Stimulated activated CD4-positive, alpha-beta T cell treated with anti-CD3 and anti-CD28 coated beads, Interleukin-1b, Interleukin-23, amount 100 ng/mL, for 24 hours (primary cell): ENCODE measurements around the gene C1QTNF12.
A peak's percentile ranks its signal among the peaks of the same experiment; 100 is the strongest.

Experiments used
- DNase-seq, 4 experiments: peaks; one replicate each; pipeline ENCODE4 v3.0.0-alpha.2; 2020; ENCODE audit warnings: low read depth in 4 of 4, low spot score in 1 of 4

C1QTNF12 gene

GRCh38 chr1:1241588-1242219 is 4.8 kb downstream of the C1QTNF12 start:
- DNase-seq, result no peak

GRCh38 chr1:1240822-1241587 is 5.5 kb downstream of the C1QTNF12 start:
- DNase-seq, result no peak

DNA sequence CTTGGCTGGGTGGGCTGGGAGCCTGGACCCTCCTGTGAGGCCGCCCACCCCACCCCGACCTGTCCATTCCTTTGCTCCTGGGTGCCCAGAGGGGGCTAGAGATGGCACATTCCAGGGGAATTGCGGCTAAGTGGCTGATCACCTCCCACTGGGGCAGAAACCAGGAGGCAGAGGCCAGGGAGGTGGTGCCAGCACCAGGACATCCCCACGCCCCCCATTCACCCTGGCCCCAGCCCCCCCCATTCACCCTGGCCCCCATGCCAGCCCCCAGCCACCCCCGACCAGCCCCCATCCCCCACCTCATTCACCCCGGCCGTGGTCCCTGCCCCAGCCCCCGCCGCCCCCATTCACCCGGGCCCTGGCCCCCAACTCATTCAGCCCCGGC is 6.2 kb downstream of the C1QTNF12 start:
- no peak for DNase-seq

DNA sequence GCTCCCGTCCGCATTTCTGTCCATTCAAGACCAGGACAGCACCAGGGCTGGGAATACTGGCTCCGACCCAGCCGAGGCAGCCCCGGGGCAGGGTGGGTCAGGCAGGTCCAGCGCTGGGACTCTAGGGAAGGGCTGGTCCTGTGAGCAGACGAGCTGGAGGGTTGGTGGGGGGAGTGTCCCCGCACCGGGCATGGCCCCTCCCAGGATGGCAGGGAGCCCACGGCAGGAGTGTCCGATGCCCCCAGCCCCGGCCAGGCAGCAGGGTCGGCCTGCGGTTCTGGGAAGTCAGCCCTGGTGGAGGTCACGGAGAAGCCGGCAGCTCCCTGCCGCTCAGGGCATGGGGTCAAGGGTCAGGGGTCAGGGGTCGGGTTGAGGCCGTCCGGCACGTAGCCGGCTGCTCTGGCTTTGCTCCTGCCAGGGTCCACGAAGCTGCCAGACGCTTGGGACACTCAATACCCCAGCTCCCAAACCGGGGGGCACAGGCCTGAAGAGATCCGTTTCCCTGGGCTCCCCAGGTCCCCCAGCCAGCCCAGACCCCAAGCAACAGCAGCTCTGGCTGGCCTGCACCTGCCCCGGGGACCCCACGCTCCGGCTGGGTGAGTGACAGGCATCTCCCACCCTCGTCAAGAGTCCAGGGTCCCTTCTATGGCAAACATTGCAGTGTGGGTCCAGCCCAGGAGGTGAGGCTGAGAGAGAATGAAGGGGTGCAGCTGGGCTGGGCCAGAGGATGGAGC is 6.7 kb downstream of the C1QTNF12 start:
- DNase-seq, result no peak

GRCh38 chr1:1239227-1239613 is 7.3 kb downstream of the C1QTNF12 start:
- no peak for DNase-seq

DNA sequence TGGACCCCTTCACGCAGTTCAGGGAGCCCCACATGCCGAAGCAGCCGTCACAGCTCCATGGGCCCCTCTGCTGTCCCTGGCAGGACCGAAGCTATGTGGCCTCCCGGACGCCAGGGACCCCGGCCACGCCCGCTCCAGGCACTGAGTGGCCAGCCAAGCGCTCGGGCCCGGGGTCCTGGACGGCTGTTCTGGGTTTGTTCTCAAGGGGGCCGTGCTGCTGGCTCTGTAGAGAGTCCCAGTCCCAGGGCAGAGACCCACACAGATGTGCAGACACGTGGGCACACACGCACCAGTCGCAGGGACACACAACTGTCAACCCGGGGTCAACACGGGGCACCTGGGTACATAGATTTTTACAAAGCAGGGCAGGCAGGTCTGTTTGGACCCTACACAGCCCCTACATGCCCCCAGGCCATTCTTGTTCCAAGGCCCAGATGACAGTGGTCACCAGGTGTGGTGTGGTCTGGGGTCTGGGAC is 7.8 kb downstream of the C1QTNF12 start:
- DNase-seq, result no peak

GRCh38 chr1:1237874-1238701 is 8.4 kb downstream of the C1QTNF12 start:
- DNase-seq, result no peak

- DNase-seq, result no peak
Measured at GRCh38 chr1:1236945-1237873, 9.3 kb downstream of the C1QTNF12 start.

DNA sequence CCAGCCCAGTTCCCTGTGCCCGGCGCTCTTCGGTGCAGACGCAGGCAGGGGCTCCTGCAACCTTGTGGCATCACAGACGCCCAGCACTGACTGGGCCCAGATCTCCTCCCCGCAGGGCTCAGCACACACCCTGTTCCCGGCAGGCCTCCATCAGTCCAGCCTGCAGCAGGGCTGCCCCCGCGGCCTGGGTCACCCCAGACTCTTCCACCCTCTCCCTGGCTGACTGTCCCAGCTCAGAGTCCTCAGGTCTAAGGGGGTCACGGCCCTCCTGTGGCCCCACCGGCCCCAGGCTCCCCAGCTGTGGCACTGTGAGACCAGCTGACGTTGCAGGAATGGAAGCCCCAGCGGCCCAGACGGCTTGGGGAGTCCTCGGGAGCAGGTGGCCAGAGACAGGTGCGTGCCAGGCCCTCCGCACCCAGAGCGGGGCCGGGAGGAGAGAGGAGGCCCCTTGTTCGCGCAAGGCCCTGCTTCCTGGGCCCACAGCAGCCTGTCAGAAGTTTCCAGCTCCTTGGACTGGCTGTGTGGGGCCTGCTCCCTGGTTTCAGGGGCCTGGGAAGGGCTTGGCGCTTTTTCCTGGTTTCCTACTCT is 10.3 kb downstream of the C1QTNF12 start:
- DNase-seq, result no peak

- DNase-seq, result no peak
Measured at GRCh38 chr1:1235016-1235744, 11.3 kb downstream of the C1QTNF12 start.

GRCh38 chr1:1234180-1234808 is 12.2 kb downstream of the C1QTNF12 start:
- no peak for DNase-seq

DNA sequence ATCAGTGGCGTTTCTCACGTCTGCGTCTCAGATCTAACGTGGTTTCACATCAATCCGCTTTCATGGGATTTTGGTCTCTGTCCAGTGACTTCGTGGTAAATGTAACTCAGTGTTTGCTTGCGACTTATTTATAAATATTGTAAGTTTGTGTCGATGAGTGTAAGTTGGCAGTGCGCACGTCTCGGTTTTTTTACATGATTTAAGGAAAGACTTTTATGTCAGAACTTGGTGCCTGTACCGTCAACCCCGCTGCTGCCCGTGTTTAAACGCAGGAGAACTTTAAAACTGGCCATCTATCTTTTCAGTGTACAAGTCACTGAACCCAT is 13.0 kb downstream of the C1QTNF12 start:
- DNase-seq, result no peak

DNA sequence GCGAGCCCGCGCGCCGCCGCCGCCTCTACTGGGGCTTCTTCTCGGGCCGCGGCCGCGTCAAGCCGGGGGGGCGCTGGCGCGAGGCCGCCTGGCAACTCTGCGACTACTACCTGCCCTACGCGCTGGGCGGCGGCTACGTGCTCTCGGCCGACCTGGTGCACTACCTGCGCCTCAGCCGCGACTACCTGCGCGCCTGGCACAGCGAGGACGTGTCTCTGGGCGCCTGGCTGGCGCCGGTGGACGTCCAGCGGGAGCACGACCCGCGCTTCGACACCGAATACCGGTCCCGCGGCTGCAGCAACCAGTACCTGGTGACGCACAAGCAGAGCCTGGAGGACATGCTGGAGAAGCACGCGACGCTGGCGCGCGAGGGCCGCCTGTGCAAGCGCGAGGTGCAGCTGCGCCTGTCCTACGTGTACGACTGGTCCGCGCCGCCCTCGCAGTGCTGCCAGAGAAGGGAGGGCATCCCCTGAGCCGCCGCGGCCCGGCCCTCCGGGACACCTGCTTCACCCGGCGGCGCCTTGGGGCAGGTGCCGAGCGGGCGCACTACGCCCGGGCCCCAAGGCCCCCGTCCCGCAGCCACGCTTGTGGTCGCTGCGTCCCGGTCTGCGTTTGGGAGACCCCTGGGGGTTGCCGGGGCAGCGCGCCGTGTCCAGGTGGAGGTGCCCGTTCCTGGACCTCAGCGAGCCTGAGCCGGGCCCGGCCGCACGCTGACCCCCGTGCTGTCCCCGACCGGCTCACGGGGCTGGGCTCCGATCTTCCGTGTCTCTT is 13.5 kb downstream of the C1QTNF12 start:
- DNase-seq, result no peak

GRCh38 chr1:1232208-1232795 is 14.2 kb downstream of the C1QTNF12 start, which contains the start of gene B3GALT6:
TSS of gene B3GALT6 (plus strand) at chr1:1232237. CDS start at chr1:1232279, 42 bp downstream.
- DNase-seq, result peak in 1 of 4 experiments; percentile 38

DNA sequence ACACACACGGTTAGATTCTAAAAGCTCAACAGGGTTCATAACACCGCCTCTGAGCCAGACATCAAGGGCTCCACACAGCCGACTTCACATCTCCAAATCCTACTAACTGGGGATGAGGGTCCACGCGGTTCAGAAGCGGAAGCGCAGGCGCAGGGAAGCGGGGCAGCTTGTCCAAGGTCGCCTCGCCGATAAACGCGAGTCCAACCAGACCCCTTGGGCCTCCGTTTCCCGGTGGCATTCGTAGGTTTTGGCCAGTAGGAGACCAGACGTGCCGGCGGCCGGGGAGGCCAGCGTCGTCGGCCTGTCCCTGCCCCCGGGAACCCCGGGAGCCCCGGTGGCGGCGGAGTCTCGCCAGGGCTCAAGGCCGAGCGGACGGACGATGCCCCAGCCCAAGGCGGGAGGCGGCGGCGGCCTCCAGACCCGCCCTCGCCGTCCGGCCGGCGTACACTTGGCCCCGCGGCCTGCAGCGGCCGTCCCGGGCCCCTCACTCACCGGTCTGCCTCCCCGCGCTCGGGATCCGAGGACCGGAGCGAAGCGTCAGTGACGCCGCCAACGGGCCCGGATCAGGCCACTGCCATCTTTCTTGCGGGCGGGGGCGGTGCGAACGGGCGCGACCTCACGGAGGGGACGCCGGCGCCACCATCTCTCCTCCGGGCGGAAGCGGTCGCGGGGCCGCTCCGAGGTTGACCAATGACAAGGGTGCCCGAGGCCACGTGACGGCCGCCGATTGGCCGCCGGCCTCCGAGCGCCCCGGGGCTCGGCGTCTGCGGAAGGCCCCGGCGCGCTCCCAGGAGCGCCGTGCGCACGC is 14.9 kb downstream of the C1QTNF12 start, which contains the start of gene SDF4:
TSS of gene SDF4 (minus strand) at position 602 of the 808 bp plus-strand sequence. CDS start 3,229 bp downstream, outside the sequence.
- peak; percentile 86 to 95 (median 93) for DNase-seq

GRCh38 chr1:1230656-1231399 is 15.7 kb downstream of the C1QTNF12 start:
- no peak for DNase-seq
